ENCODE measurements around the gene SYCE1. TPM values are rescaled to one million over a fixed set of nuclear protein-coding genes. Genes with fewer than 3 reads are reported as not detected.
A peak's percentile ranks its signal among the peaks of the same experiment; 100 is the strongest.

The SYCE1 gene
- total RNA-seq, 1 experiment from 2014 or later: not detected

- intact Hi-C loops (cut with micrococcal nuclease; ENCODE audit: unreplicated experiment): no loop called here
- no TSS peak for BruUV-seq (replicated peaks)
- in situ Hi-C loops (cut with HindIII; ENCODE audit: low pct_unique_long_range_greater_than_20kb, low sequenced_read_pairs): no loop called here
Observed at GRCh38 chr10:133528296-133528844, 37.0 kb downstream of the SYCE1 start.

GRCh38 chr10:133527771-133528271, 37.6 kb downstream of the SYCE1 start:
- no peaks in the 10 kb centered on the region for H3K36me3 ChIP-seq (ENCODE audit: control insufficient read depth, insufficient read depth, low read length)
- H3K9me3 ChIP-seq (ENCODE audit: control insufficient read depth, insufficient read depth, low read depth, low read length): peaks cover 7% of the 10 kb centered on the region; the same call in 1 of the 2 replicates
- no TSS peak for BruUV-seq (replicated peaks)
- ATAC-seq (no peak), DNase-seq (ENCODE audit: low read depth, low spot score) (no peak)
- TF ChIP-seq SIN3A (IDR thresholded peaks at IDR 0.05; ENCODE audit: borderline replicate concordance, insufficient read depth, low read depth, low read length) (no peak), TCF7L2 (IDR thresholded peaks at IDR 0.05; ENCODE audit: low read depth, low read length) (no peak), CTCF (IDR thresholded peaks at IDR 0.05) (no peak), REST (IDR thresholded peaks at IDR 0.05; ENCODE audit: insufficient read depth in 1 of 2, low read depth in 2 of 2, low read length in 1 of 2) (no peak), POLR2AphosphoS5 (IDR thresholded peaks at IDR 0.05; ENCODE audit: low read depth, low read length) (no peak)
- H3K4me3 ChIP-seq (ENCODE audit: low read depth in 2 of 2, low read length in 2 of 2): peak overlapping the region in 1 of 2 experiments; percentile 30; a peak in 2 of 4 replicates
- POLR2A ChIA-PET: no interaction called here
- peaks cover 7% of the 10 kb centered on the region; the same call in 1 of the 2 replicates for H3K27me3 ChIP-seq (ENCODE audit: control insufficient read depth, insufficient read depth, low read length)
- intact Hi-C loops (cut with micrococcal nuclease; ENCODE audit: unreplicated experiment): no loop called here
- no peak overlapping the region for H3K27ac ChIP-seq (ENCODE audit: low read length)
- in situ Hi-C loops (cut with HindIII; ENCODE audit: low pct_unique_long_range_greater_than_20kb, low sequenced_read_pairs): no loop called here
- no peaks in the 10 kb centered on the region for H3K4me1 ChIP-seq (ENCODE audit: control insufficient read depth, insufficient read depth, low read length)
- CTCF ChIA-PET: no interaction called here

More at GRCh38 chr10:133528296-133528844, 37.0 kb downstream of the SYCE1 start:
- Histone ChIP-seq H3K4me3 (ENCODE audit: low read depth in 2 of 2, low read length in 2 of 2) (peak overlapping the region; percentile 19 to 30; a peak in 3 of 4 replicates), H3K9me3 (ENCODE audit: control insufficient read depth, insufficient read depth, low read depth, low read length) (peaks cover 7% of the 10 kb centered on the region; the same call in 1 of the 2 replicates), H3K27me3 (ENCODE audit: control insufficient read depth, insufficient read depth, low read length) (peaks cover 7% of the 10 kb centered on the region; the same call in 1 of the 2 replicates), H3K36me3 (ENCODE audit: control insufficient read depth, insufficient read depth, low read length) (no peaks in the 10 kb centered on the region), H3K27ac (ENCODE audit: low read length) (no peak overlapping the region), H3K4me1 (ENCODE audit: control insufficient read depth, insufficient read depth, low read length) (no peaks in the 10 kb centered on the region)
- ChIA-PET CTCF (no interaction called here), POLR2A (no interaction called here)
- no peak for DNase-seq (ENCODE audit: low read depth, low spot score)
- ATAC-seq: peak; percentile 57
- TF ChIP-seq TCF7L2 (IDR thresholded peaks at IDR 0.05; ENCODE audit: low read depth, low read length): no peak
- no peak for TF ChIP-seq POLR2AphosphoS5 (IDR thresholded peaks at IDR 0.05; ENCODE audit: low read depth, low read length)
- no peak for TF ChIP-seq CTCF (IDR thresholded peaks at IDR 0.05)
- TF ChIP-seq SIN3A (IDR thresholded peaks at IDR 0.05; ENCODE audit: borderline replicate concordance, insufficient read depth, low read depth, low read length): no peak
- no peak for TF ChIP-seq REST (IDR thresholded peaks at IDR 0.05; ENCODE audit: insufficient read depth in 1 of 2, low read depth in 2 of 2, low read length in 1 of 2)

Measured in Panc1 (cell line).